ENCODE data around the gene ZFP36L2.

Gene ZFP36L2

GRCh38 chr2:43222475-43223309, 3.7 kb downstream of the ZFP36L2 start:
- no peak for DNase-seq

GRCh38 chr2:43221763-43222474, 4.5 kb downstream of the ZFP36L2 start:
- peak; percentile 62 to 87 for DNase-seq

GRCh38 chr2:43221124-43221762, 5.2 kb downstream of the ZFP36L2 start:
- no peak for DNase-seq

- DNase-seq, result no peak
These were observed 5.7 kb downstream of the ZFP36L2 start for GRCh38 chr2:43220760-43221123.

DNA sequence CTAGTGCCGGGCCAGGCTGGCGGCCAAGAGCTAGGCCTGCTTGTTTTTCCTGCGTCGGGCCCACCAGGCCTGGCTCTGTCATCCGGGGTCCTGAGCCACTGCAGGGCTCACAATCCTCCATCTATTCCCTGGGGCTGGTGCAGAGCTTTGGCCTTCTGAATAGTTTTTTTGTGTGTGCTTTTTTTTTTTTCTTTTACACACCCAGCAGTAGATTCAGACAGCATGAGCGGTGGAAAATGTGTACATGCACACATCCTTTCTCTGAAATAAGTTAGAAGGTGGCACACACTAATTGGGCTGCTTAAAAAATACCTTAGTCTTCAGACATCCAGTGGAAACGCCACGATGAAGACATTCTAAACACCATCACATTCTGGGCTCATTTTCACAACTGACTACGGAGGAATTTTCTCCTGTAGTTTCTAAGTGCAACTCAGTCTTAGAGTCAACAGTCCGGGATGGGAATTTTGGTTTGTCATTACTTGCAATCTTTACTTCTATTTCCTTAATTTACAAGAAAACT, 6.1 kb downstream of the ZFP36L2 start:
- no peak for DNase-seq

DNA sequence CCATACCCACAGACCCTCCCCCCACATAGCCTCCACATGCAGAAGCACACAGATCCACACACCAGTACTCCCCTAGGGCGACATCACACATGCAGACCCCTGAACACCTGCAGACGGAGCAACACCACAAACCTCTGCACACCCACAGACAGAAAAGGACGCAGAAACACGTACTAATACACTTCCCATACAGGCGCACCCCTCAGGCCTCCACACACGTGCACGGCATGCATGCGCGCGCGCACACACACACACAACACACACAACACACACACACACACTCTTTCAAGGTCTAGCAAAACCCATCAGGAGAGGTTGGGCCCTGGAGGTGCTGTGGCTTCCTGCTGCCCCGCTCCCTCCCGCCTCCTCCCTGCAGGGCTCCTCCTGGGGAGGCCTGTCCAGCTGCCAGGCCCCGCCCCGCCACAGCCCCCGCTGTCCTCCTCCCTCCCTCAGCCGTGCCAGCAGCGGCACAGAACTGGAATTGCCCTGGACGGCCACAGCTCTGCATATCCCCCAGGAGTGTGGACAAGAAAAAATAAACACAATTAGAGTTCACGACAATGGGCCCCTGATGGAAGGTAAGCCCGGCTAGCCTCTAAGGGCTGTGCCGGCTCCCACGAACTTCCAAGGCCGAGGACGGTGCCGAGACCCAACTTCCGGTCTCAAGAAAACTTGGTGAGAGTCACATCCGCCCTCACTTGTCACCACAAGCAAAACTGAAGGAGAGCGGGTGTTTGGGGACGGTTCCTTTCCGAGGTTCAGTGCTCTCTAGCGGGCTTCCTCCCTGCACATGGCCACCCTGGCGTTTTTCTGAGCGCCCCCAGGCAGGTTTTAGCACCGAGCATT, 6.8 kb downstream of the ZFP36L2 start:
- DNase-seq, result peak; percentile 90 to 92

DNA sequence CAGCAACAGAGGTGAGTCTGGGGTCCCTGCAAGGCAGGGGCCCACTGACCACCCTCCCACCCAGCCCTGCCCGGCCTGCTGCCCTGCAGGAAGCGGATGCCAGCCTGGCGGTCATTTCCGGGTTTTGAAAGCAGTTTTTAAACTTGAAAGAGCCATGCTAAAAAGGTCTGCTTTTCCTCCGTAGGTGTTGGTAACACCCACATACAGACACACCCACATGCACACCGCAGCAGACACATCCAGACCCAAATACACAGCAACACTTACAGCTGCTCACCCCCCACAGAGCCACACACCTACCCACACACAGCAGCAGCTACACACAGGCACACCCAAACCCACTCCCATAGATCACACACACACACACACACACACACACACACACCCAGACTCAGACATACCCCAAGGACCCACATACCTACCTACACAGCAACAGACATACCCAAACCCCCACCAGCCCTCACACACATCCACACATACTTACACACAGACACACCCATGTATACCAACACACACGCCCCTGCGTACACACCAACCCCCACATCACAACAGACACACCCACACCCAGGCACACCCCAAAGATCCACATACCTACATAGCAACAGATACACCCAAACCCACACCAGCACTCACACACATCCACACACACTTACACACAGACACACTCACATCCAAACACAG, 7.6 kb downstream of the ZFP36L2 start:
- DNase-seq, result no peak

- no peak for DNase-seq
These were observed 8.2 kb downstream of the ZFP36L2 start for GRCh38 chr2:43218155-43218701.

DNA sequence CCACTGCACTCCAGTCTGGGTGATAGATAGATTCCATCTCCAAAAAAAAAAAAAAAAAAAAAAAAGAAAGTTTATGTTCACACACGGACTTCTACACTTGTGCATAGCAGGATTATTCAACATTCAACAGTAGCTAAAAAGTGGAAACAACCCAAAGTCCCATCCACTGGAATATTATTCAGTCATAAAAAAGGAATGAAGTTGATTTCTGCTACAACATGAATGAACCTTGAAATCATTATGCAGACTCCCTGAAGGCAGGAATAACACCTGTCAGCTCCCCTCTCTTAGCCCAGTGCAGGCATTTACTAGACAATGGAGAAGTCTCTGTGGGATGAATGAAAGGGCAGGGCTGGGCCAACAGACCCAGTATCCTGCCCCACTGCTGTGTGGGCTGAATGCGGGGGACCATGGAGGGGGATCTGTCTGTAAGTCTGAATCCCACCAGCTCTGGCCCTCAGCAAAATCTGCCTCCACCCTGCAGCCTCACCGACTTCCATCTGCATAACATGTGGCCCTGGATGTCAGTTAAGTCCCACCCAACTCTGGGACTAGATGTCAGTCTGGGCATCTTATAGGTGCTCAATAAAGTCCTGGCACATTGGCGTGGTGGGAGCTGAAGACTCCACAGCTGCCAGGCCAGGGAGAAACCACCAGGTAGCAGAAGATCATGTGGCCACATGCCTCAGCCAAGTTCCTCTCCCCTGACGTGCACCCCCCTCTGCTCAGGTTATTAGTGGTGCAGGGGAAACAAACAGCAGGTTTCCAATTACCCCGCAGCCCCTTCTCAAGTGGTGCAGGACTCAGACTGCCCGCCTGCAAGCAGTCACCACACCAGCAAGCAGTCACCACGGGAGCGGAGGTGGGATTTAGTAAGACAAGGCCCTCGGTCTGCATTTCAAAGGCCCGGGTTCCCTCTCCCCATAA, 8.9 kb downstream of the ZFP36L2 start:
- no peak for DNase-seq

DNA sequence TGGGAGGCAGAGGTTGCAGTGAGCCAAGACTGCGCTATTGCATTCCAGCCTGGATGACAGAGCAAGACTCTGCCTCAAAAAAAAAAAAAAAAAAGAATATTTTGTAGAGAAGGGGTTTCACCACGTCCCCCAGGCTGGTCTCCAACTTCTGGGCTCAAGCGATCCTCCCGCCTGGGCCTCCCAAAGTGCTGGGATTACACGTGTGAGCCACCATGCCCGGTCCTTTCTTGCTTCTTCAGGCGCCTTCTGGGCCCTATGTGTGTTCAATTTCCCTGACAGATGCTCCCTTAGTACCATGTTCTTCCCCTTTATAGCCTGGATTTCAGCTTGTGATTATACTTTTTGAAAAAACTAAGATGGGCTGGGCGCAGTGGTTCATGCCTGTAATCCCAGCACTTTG, 9.8 kb downstream of the ZFP36L2 start:
- no peak for DNase-seq

DNA sequence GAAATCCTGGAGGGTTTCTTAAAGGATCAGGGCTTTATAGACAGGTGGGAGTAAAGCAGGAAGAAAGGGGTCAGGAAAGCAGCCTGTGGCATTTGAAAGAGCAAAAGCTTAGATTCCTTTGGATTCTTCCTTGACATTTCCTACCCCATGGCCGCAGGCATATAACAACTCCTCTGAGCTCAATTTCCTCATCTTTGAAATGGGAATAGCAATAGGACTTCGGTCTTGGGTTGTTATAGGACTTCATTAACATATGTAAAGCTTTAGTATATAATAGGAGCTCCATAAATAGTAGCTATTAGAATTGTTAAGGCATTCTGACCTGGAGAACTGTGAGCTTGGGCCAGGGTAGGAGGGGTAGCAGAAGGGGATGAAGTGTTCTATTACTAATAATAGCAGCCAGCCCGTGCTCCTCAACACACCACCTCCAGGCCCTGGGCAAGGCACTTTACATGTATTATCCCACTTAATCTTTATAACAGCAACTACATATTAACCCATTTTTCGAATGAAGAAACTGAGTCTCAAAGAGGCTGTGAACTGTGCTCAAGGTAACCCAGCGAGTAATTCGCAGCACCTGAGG, 10.6 kb downstream of the ZFP36L2 start:
- DNase-seq, result no peak

DNA sequence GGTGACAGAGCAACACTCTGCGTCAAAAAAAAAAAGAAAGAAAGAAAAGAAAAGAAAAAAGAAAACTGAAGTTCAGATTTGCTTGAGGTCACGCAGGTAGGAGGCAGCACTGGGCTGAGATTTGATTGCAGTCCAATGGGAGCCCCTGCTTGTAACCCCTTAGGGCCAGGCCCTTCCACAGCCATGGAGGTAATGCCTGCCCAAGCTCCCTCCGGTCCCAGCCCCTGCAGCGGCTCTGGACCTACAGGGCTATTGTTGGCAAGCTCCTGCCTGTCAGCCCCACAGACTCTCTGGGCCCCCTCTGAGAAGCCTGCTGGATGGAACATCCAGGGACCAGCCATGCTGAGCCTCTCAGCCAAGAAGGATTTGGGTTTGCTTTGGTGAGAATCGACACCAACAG, 12.2 kb downstream of the ZFP36L2 start:
- DNase-seq, result no peak

GRCh38 chr2:43212931-43213330, 13.5 kb downstream of the ZFP36L2 start:
- no peak for DNase-seq

DNA sequence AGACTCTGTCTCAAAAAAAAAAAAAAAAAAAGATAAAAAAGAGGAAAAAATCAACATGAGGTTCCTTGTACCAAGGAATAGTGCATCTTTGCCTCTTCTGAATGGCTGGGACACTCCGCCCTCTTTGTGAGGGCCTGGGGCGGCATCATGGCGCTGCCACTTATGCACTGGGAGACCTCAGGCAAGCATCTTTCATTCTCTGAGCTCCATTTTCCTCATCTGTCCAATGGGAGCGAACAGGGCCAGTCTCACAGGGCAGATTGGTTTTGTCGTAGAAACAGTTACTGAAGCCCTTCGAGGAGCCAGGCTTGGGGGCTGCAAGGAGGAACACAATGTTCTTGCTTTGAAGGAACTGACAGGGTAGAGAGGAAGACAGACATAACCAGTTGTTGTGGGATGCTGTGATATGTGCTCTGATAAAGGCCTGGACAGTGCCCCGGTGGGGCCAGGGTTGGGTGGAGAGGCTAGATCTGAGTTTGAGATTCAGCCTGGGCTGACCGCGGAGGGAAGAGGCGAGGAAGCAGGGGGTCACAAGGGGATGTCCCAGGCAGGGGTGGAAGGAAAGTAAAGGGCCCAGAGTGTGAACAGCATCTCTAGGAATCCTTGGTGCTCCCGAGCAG, 14.1 kb downstream of the ZFP36L2 start:
- DNase-seq, result no peak

GRCh38 chr2:43210467-43211303, 15.7 kb downstream of the ZFP36L2 start:
- no peak for DNase-seq

- DNase-seq, result no peak
These were observed 16.3 kb downstream of the ZFP36L2 start for GRCh38 chr2:43210125-43210466.

- DNase-seq, result no peak
These were observed 17.1 kb downstream of the ZFP36L2 start for GRCh38 chr2:43209204-43209717.

DNA sequence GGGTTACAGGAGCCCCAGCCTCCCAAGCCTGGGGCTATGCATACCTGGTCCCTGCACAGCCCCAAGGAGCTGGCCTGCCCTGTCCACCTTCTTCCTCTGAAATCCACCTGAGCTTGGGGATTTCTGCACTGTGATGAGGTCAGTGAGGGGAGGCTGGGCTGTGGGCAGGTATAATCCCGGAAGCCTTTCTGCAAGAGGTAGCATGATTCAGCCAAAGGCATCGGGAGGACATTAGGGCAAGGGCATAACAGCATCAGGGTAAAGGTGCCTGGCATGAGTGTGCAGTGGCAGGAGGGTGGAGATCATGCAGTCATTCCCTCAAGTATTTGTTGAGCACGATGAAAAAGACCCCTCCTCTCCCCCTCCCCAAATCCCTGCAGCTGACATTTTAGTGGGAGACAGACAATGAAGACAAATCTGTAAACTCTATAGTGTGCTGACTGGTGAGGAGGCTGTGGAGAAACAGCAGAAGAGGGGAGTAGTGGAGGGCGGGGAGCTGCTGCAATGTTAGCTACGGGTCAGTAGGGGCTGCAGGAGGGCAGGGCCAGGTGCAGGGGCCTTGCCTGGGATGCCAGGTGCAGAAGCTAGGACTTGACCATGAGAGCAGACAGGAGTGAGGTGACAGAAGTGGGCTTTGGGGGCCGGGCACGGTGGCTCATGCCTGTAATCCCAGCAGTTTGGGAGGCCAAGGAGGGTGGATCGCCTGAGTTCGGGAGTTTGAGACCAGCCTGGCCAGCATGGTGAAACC, 18.7 kb downstream of the ZFP36L2 start:
- no peak for DNase-seq
